Naive thymus-derived CD4-positive, alpha-beta T cell (primary cell): ENCODE measurements around the gene STAMBP. TPM values are rescaled to one million over a fixed set of nuclear protein-coding genes. Genes with fewer than 3 reads are reported as not detected.
"Not testable (repeated sequence)": the region's sequence is repeated elsewhere in the genome, so short reads cannot be mapped to it uniquely, and the experiment has no call there.

ENCODE experiments used
- ATAC-seq: fragments of 150-1000 bp; cut with Tn5 transposase; 2 replicates; pipeline ENCODE4 v1.10.0; 2021; ENCODE audit warnings: mild to moderate bottlenecking, moderate library complexity
- CTCF ChIA-PET: fragments of 350-600 bp; sonication (Branson Sonifier 250); formaldehyde crosslinking; loops from one replicate; lab custom pipeline; 2021; ENCODE audit warnings: antibody characterized with exemption; lab: Charles Lee
- POLR2A ChIA-PET: fragments of 350-600 bp; sonication (Branson Sonifier 250); formaldehyde crosslinking; loops from one replicate; lab custom pipeline; 2021; ENCODE audit warnings: antibody characterized with exemption, inconsistent platforms; lab: Charles Lee
- DNase-seq, 9 donors: peaks; one replicate each; pipeline versions ENCODE4 v3.0.0 to v3.0.0-alpha.2; 2020 to 2022; ENCODE audit warnings: mixed read lengths in 1 of 9
- H3K27ac ChIP-seq: one replicate; pipeline ENCODE4 v1.7.0; 2013; ENCODE audit warnings: mild to moderate bottlenecking, low read depth, low read length, moderate library complexity
- H3K27me3 ChIP-seq, 2 donors: one replicate each; pipeline ENCODE4 v1.7.0; 2013; ENCODE audit warnings: low read length in 2 of 2, mild to moderate bottlenecking in 2 of 2, moderate library complexity in 2 of 2; ENCODE audit not compliant: control insufficient read depth in 2 of 2, insufficient read depth in 2 of 2
- H3K36me3 ChIP-seq, 3 experiments: 1 replicate in 2 of 3; 2 replicates in 1 of 3; pipeline ENCODE4 v1.7.0; 2013; ENCODE audit warnings: low read length in 3 of 3, mild to moderate bottlenecking in 3 of 3, moderate library complexity in 1 of 3; ENCODE audit not compliant: insufficient read depth in 3 of 3, control insufficient read depth in 2 of 3
- H3K4me1 ChIP-seq, 2 donors: one replicate each; pipeline ENCODE4 v1.7.0; 2013; ENCODE audit warnings: low read length in 2 of 2, mild to moderate bottlenecking in 2 of 2, moderate library complexity in 1 of 2; ENCODE audit not compliant: control insufficient read depth in 2 of 2, insufficient read depth in 2 of 2
- H3K4me3 ChIP-seq: 2 replicates; pipeline ENCODE4 v1.7.0; 2013; ENCODE audit warnings: mild to moderate bottlenecking, low read length
- H3K9me3 ChIP-seq, 3 experiments: 1 replicate in 2 of 3; 2 replicates in 1 of 3; pipeline ENCODE4 v1.7.0; 2013; ENCODE audit warnings: low read length in 3 of 3; ENCODE audit not compliant: control insufficient read depth in 2 of 3
- H3K27ac Mint-ChIP-seq, 9 donors: one replicate each; pipeline ENCODE4 v1.8.0; 2020 to 2022; ENCODE audit warnings: mixed read lengths in 9 of 9, mild to moderate bottlenecking in 8 of 9, moderate library complexity in 5 of 9, inconsistent platforms in 2 of 9
- H3K27me3 Mint-ChIP-seq, 5 donors: one replicate each; pipeline ENCODE4 v1.8.0; 2021 to 2022; ENCODE audit warnings: mixed read lengths in 5 of 5, mild to moderate bottlenecking in 1 of 5
- H3K36me3 Mint-ChIP-seq, 5 donors: one replicate each; pipeline ENCODE4 v1.8.0; 2020 to 2022; ENCODE audit warnings: mixed read lengths in 5 of 5, mild to moderate bottlenecking in 3 of 5, inconsistent platforms in 1 of 5
- H3K4me1 Mint-ChIP-seq, 7 donors: one replicate each; pipeline ENCODE4 v1.8.0; 2020 to 2022; ENCODE audit warnings: mixed read lengths in 7 of 7, mild to moderate bottlenecking in 3 of 7, inconsistent platforms in 1 of 7
- H3K4me3 Mint-ChIP-seq, 10 donors: one replicate each; pipeline ENCODE4 v1.8.0; 2020 to 2022; ENCODE audit warnings: mild to moderate bottlenecking in 10 of 10, mixed read lengths in 10 of 10, moderate library complexity in 6 of 10, inconsistent platforms in 2 of 10
- H3K9me3 Mint-ChIP-seq, 11 donors: one replicate each; pipeline ENCODE4 v1.8.0; 2020 to 2022; ENCODE audit warnings: mixed read lengths in 11 of 11, mild to moderate bottlenecking in 4 of 11, inconsistent platforms in 1 of 11, moderate library complexity in 1 of 11
- intact Hi-C, 2 donors: fragments of 100-400 bp; cut with micrococcal nuclease; formaldehyde crosslinking; loops; one replicate each; pipeline ENCODE4 v1.15.1; 2023
- polyA plus RNA-seq, 2 donors: library from polyadenylated mRNA; unstranded; fragments of 300-500 nt; fragmentation: Illumina TruSeq; gene quantifications; one replicate each; pipeline ENCODE4 v1.2.3, GENCODE V29; 2021
- total RNA-seq, 6 experiments: library from RNA in 5 of 6; stranded (reverse) in 5 of 6; gene quantifications; 1 replicate in 5 of 6; 2 replicates in 1 of 6; pipeline ENCODE4 v1.2.3 and lab custom pipeline; 2021 to 2026

STAMBP gene
- total and polyA plus RNA-seq, 7 experiments from 2014 or later: 22.2 to 44.5 (median 37.5) TPM

DNA sequence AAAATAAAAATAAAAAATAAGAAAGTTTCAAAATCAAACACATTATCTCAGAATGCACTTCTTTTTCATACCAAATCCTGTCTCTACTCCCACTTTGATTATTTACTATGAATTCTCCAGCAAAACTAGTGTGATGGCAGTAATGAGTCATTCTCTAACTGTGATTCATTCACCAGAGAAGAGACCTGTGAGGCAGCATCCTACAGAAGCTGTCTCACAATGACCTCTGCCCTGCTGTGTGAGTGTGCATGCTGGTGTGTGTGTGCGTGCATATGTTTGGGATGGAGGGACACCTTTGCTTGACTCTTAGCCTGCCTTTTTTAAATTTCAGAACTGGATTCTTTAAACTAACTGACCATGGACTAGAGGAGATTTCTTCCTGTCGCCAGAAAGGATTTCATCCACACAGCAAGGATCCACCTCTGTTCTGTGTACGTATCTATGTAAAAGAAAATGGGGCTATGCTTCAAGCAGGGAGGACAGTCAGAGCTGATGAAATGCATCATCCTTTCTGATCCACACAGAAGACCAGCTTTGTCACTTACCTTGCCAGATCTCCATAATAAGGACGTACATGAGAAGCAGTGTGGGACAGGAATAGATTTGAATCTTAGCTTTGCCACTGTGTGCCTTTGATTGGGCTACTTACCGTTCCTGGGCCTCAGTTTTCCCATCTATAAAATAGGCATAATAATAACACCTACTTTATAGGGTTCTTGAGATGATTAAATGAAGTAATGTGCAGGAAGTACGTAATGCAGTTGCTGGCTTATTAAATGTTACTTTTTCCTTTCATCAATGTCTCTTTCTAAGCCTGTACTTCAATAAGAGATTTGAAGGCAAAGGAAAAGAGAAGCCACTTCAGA is 31.2 kb downstream of the STAMBP start:
- peaks cover 10 to 83% (median 16%) of the 10 kb centered on the region in 3 experiments for H3K36me3 ChIP-seq
- H3K27ac Mint-ChIP-seq: no peak overlapping the region
- ChIA-PET CTCF (no interaction called here), POLR2A (no interaction called here)
- no peaks in the 10 kb centered on the region for H3K9me3 ChIP-seq
- intact Hi-C loops: loop anchor here in 1 of 2 donors (5.0 kb wide), 1 partner anchor 37 kb away; no protein-coding TSS in a partner anchor
- H3K27me3 Mint-ChIP-seq: no peaks in the 10 kb centered on the region
- no peak overlapping the region for H3K4me3 Mint-ChIP-seq
- H3K9me3 Mint-ChIP-seq: no peaks in the 10 kb centered on the region
- no peak overlapping the region for H3K4me3 ChIP-seq
- H3K4me1 Mint-ChIP-seq: peaks cover 0 to 8% (median 0%) of the 10 kb centered on the region in 7 donors
- no peaks in the 10 kb centered on the region for H3K4me1 ChIP-seq
- peak in 1 of 9 donors; percentile 34 for DNase-seq
- H3K27me3 ChIP-seq: no peaks in the 10 kb centered on the region
- peaks cover 36 to 78% (median 61%) of the 10 kb centered on the region in 5 donors for H3K36me3 Mint-ChIP-seq
- H3K27ac ChIP-seq: no peak overlapping the region
- no peak for ATAC-seq

GRCh38 chr2:73862987-73863386 is 34.2 kb downstream of the STAMBP start:
- Histone ChIP-seq H3K27ac (no peak overlapping the region), H3K4me3 (no peak overlapping the region), H3K4me1 (no peaks in the 10 kb centered on the region), H3K36me3 (peaks cover 5 to 72% (median 21%) of the 10 kb centered on the region in 3 experiments), H3K9me3 (no peaks in the 10 kb centered on the region), H3K27me3 (no peaks in the 10 kb centered on the region)
- H3K4me3 Mint-ChIP-seq: no peak overlapping the region
- CTCF ChIA-PET: interaction anchor here (2.2 kb wide), 1 partner anchor 285 kb away, joined by 5 read pairs; the partner anchor contains the start of gene BOLA3
- DNase-seq (no peak), ATAC-seq (no peak)
- POLR2A ChIA-PET: no interaction called here
- peaks cover 0 to 6% (median 0%) of the 10 kb centered on the region in 7 donors for H3K4me1 Mint-ChIP-seq
- H3K9me3 Mint-ChIP-seq: no peaks in the 10 kb centered on the region
- intact Hi-C loops: loop anchor here in 1 of 2 donors (5.0 kb wide), 1 partner anchor 34 kb away; no protein-coding TSS in a partner anchor
- no peaks in the 10 kb centered on the region for H3K27me3 Mint-ChIP-seq
- H3K36me3 Mint-ChIP-seq: peaks cover 23 to 70% (median 46%) of the 10 kb centered on the region in 5 donors
- H3K27ac Mint-ChIP-seq: peak overlapping the region in 1 of 9 donors; percentile 55

DNA sequence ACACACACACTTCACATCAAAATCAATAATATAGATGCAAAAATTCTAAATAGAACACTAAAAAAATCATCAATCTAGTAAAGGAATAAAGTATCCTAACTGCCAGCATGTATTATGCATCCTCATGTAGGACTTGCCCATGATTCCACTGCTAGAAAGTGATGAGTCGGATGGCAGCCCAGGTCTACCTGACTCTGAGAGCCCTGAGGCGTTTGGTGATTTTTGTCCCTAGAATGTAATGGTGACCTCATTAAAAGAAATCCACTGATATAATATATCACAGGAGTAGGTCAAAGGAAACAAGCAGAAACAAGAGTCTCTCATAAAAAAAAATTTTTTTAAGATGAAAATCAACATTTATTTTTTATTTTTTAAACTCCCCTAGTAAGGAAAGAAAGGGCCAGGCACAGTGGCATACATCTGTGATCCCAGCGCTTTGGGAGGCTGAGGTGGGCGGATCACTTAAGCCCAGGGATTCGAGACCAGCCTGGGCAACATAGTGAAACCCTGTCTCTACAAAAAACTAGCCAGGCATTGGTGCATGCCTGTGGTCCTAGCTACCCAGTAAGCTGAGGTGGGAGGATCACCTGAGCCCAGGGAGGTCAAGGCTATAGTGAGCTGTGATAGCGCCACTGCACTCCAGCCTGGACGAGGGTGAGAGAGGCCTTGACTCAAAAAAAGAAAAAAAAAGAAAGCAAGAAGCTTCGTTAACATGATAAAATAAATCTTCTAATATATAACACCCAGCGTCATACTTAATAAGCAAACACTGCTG is 39.6 kb downstream of the STAMBP start:
- Histone ChIP-seq H3K27ac (no peak overlapping the region), H3K4me1 (no peaks in the 10 kb centered on the region), H3K27me3 (no peaks in the 10 kb centered on the region), H3K9me3 (no peaks in the 10 kb centered on the region), H3K36me3 (peaks cover 0 to 31% (median 5%) of the 10 kb centered on the region in 3 experiments), H3K4me3 (no peak overlapping the region)
- intact Hi-C loops: no loop called here
- Mint-ChIP-seq H3K27me3 (no peaks in the 10 kb centered on the region), H3K27ac (peak overlapping the region in 1 of 9 donors; percentile 37), H3K4me3 (no peak overlapping the region), H3K36me3 (peaks cover 16 to 44% (median 33%) of the 10 kb centered on the region in 5 donors), H3K4me1 (no peaks in the 10 kb centered on the region), H3K9me3 (no peaks in the 10 kb centered on the region)
- ChIA-PET POLR2A (no interaction called here), CTCF (no interaction called here)
- no peak for DNase-seq
- ATAC-seq: no peak

DNA sequence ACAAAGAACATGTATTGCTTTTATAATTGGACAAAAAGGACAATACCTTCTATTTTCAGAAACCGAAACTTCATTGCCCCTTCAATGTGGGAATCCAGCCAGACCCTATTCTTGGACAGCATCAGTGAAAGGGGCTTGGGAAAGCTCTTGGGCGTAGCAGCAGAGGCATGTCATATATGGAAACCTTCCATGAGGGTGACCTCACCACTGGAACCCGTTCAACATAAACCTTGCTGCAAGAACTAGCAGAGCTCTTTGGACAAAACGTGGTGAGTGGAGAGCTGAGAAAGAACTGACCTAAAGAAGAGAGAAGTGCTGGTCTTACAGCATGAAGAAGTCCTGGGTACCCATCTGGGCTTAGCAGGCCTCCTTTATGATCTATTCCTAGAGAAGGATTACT is 41.3 kb downstream of the STAMBP start:
- DNase-seq (no peak), ATAC-seq (no peak)
- Mint-ChIP-seq H3K4me3 (no peak overlapping the region), H3K4me1 (no peaks in the 10 kb centered on the region), H3K27me3 (no peaks in the 10 kb centered on the region), H3K27ac (no peak overlapping the region), H3K9me3 (no peaks in the 10 kb centered on the region), H3K36me3 (peaks cover 7 to 27% (median 22%) of the 10 kb centered on the region in 5 donors)
- H3K4me3 ChIP-seq: no peak overlapping the region
- no peaks in the 10 kb centered on the region for H3K27me3 ChIP-seq
- CTCF ChIA-PET: no interaction called here
- peaks cover 0 to 14% (median 5%) of the 10 kb centered on the region in 3 experiments for H3K36me3 ChIP-seq
- no peaks in the 10 kb centered on the region for H3K9me3 ChIP-seq
- POLR2A ChIA-PET: no interaction called here
- intact Hi-C loops: no loop called here
- no peaks in the 10 kb centered on the region for H3K4me1 ChIP-seq
- no peak overlapping the region for H3K27ac ChIP-seq

DNA sequence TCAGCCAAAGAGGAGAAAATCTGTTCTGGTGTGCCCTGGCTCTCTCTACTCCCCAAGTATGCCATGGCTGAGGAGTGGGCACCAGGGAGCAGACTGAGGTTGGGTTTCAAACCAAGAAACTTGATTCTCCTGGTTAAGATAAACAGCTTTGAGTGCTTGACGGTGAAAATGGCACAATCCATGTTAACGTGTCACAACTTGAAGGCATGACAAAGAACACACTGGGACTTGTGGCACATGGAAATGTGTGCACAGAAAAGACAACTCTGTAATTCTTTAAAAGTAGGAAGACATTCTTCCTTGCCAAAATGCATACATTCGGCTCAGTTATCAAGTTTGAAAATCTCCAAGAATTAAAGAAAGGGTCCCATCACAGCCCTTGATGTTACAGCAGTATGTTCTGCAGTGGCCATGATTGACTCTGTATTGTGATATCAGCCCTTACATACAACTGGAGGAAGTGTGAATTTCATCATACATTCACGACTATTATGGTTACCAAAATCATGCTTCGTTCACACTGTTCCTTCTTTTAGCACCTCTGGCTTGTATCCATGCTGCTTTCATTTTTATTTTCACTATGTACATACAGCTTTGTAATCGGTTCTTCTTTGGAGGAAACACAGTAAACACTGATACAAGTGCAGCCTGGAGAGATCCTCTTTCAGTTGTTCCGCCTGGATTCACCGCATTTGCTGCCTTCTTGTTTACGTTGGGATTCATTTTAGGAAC is 48.5 kb downstream of the STAMBP start:
- DNase-seq (no peak), ATAC-seq (peak; percentile 74)
- ChIA-PET POLR2A (no interaction called here), CTCF (no interaction called here)
- Histone ChIP-seq H3K36me3 (no peaks in the 10 kb centered on the region), H3K4me1 (no peaks in the 10 kb centered on the region), H3K4me3 (no peak overlapping the region), H3K27me3 (no peaks in the 10 kb centered on the region), H3K9me3 (no peaks in the 10 kb centered on the region), H3K27ac (no peak overlapping the region)
- Mint-ChIP-seq H3K36me3 (peaks cover 0 to 8% (median 4%) of the 10 kb centered on the region in 5 donors), H3K27ac (no peak overlapping the region), H3K9me3 (no peaks in the 10 kb centered on the region), H3K4me3 (no peak overlapping the region), H3K27me3 (peaks cover 0 to 3% (median 0%) of the 10 kb centered on the region in 5 donors), H3K4me1 (peaks cover 0 to 9% (median 0%) of the 10 kb centered on the region in 7 donors)
- intact Hi-C loops: no loop called here

GRCh38 chr2:73877984-73878383 is 49.2 kb downstream of the STAMBP start:
- H3K27me3 ChIP-seq, intact Hi-C loops, H3K27me3 Mint-ChIP-seq, H3K4me3 ChIP-seq, H3K27ac Mint-ChIP-seq, H3K4me3 Mint-ChIP-seq, CTCF ChIA-PET, POLR2A ChIA-PET, H3K4me1 Mint-ChIP-seq, H3K9me3 ChIP-seq, ATAC-seq, H3K36me3 Mint-ChIP-seq, H3K36me3 ChIP-seq, H3K4me1 ChIP-seq, H3K27ac ChIP-seq, DNase-seq, H3K9me3 Mint-ChIP-seq: not testable (repeated sequence)
